AG09309 (cell line): ENCODE data around the gene NVL.

ENCODE experiments used
- DNase-seq: peaks from one replicate; pipeline ENCODE4 v3.0.0-alpha.2; 2010; ENCODE audit warnings: low read depth
- H3K4me3 ChIP-seq: 2 replicates; pipeline ENCODE4 v1.5.1; 2011; ENCODE audit warnings: mild to moderate bottlenecking, low read depth, low read length, moderate library complexity; ENCODE audit not compliant: control insufficient read depth
- TF ChIP-seq, protein P1 (sequence below): IDR thresholded peaks from 2 replicates; pipeline ENCODE4 v1.5.1; 2011; ENCODE audit warnings: mild to moderate bottlenecking, low read depth, low read length, inconsistent platforms; ENCODE audit not compliant: insufficient read depth, control insufficient read depth; ENCODE audit errors: missing control alignments

The NVL gene

DNA sequence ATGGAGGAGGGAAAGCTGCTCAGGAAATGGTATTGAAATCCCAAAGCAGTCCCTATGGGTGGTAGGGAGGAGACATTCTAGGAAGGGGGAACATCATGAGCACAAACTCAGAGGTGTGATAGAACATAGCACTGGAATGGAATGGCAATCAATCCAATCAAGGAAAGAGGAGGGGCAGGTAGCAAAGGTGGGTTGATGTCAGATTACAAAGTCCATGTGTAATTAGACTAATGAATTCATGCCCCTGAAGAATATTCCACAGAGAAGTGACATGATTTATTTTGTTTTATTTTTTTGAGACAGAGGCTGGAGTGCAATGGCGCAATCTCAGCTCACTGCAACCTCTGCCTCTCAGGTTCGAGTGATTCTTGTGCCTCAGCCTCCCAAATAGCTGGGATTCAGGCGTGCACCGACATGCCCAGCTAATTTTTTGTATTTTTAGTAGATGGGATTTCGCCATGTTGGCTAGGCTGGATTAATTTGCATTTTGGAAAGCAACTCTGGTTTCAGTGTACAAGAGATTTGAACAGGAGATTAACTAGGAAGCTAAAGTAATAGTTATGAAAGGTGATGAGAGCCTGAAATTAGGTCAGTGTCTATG is 110.9 kb downstream of the NVL start:
- DNase-seq = no peak
- TF ChIP-seq, protein P1, sequence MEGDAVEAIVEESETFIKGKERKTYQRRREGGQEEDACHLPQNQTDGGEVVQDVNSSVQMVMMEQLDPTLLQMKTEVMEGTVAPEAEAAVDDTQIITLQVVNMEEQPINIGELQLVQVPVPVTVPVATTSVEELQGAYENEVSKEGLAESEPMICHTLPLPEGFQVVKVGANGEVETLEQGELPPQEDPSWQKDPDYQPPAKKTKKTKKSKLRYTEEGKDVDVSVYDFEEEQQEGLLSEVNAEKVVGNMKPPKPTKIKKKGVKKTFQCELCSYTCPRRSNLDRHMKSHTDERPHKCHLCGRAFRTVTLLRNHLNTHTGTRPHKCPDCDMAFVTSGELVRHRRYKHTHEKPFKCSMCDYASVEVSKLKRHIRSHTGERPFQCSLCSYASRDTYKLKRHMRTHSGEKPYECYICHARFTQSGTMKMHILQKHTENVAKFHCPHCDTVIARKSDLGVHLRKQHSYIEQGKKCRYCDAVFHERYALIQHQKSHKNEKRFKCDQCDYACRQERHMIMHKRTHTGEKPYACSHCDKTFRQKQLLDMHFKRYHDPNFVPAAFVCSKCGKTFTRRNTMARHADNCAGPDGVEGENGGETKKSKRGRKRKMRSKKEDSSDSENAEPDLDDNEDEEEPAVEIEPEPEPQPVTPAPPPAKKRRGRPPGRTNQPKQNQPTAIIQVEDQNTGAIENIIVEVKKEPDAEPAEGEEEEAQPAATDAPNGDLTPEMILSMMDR = no peak
- H3K4me3 ChIP-seq = no peak overlapping the region

GRCh38 chr1:224217655-224218623 is 112.0 kb downstream of the NVL start:
- no peak for DNase-seq
- H3K4me3 ChIP-seq = no peak overlapping the region
- TF ChIP-seq, protein P1 = no peak

- no peak overlapping the region for H3K4me3 ChIP-seq
- TF ChIP-seq, protein P1 = no peak
- no peak for DNase-seq
Measured at GRCh38 chr1:224216382-224216781, 113.6 kb downstream of the NVL start.

GRCh38 chr1:224213438-224214119 is 116.4 kb downstream of the NVL start:
- H3K4me3 ChIP-seq = no peak overlapping the region
- no peak for DNase-seq
- TF ChIP-seq, protein P1 = no peak

GRCh38 chr1:224212618-224213061 is 117.3 kb downstream of the NVL start:
- no peak for DNase-seq
- H3K4me3 ChIP-seq = no peak overlapping the region

More at GRCh38 chr1:224212618-224213061, 117.3 kb downstream of the NVL start:
- TF ChIP-seq, protein P1 = no peak
